Parathyroid adenoma (tissue), 2 donors: ENCODE measurements around the gene ZNF25.

Experiments used
- H2AFZ ChIP-seq: fragments of 300-600 bp; sonication (generic); one replicate; pipeline ENCODE4 v1.7.0; 2017; ENCODE audit warnings: antibody characterized with exemption, mild to moderate bottlenecking
- H3K27ac ChIP-seq: fragments of 300-600 bp; sonication (generic); one replicate; pipeline ENCODE4 v1.7.0; 2017
- H3K27me3 ChIP-seq: fragments of 300-600 bp; sonication (generic); one replicate; pipeline ENCODE4 v1.7.0; 2017; ENCODE audit warnings: low read length; ENCODE audit not compliant: control insufficient read depth, insufficient read depth
- H3K36me3 ChIP-seq: fragments of 300-600 bp; sonication (generic); one replicate; pipeline ENCODE4 v1.7.0; 2017; ENCODE audit warnings: low read length; ENCODE audit not compliant: control insufficient read depth, insufficient read depth
- H3K4me1 ChIP-seq: fragments of 300-600 bp; sonication (generic); one replicate; pipeline ENCODE4 v1.7.0; 2017; ENCODE audit warnings: control low read depth
- H3K4me2 ChIP-seq: fragments of 300-600 bp; sonication (generic); one replicate; pipeline ENCODE4 v1.7.0; 2017; ENCODE audit warnings: low read length
- H3K4me3 ChIP-seq: fragments of 300-600 bp; sonication (generic); one replicate; pipeline ENCODE4 v1.7.0; 2017; ENCODE audit warnings: low read depth, low read length
- H3K79me2 ChIP-seq: fragments of 300-600 bp; sonication (generic); one replicate; pipeline ENCODE4 v1.7.0; 2017; ENCODE audit warnings: control low read depth
- H3K9ac ChIP-seq: fragments of 300-600 bp; sonication (generic); one replicate; pipeline ENCODE4 v1.7.0; 2017; ENCODE audit warnings: mild to moderate bottlenecking
- H3K9me3 ChIP-seq: fragments of 300-600 bp; sonication (generic); one replicate; pipeline ENCODE4 v1.7.0; 2017; ENCODE audit warnings: low read length; ENCODE audit not compliant: control insufficient read depth
- TF ChIP-seq, protein P1 (sequence below): fragments of 300-600 bp; sonication (generic); IDR thresholded peaks from one replicate; pipeline ENCODE4 v1.7.0; 2017; ENCODE audit warnings: antibody characterized with exemption, mild to moderate bottlenecking
- donor health status: primary hyperparathyroidism.

Gene ZNF25

GRCh38 chr10:37906382-37906781, 70.1 kb downstream of the ZNF25 start:
- Histone ChIP-seq H3K27ac (no peak overlapping the region), H3K4me2 (no peak overlapping the region), H3K4me3 (no peak overlapping the region), H3K27me3 (no peaks in the 10 kb centered on the region), H2AFZ (no peak overlapping the region), H3K36me3 (no peaks in the 10 kb centered on the region), H3K4me1 (no peaks in the 10 kb centered on the region), H3K9me3 (no peaks in the 10 kb centered on the region), H3K9ac (no peak overlapping the region), H3K79me2 (no peaks in the 10 kb centered on the region)
- TF ChIP-seq, protein P1, sequence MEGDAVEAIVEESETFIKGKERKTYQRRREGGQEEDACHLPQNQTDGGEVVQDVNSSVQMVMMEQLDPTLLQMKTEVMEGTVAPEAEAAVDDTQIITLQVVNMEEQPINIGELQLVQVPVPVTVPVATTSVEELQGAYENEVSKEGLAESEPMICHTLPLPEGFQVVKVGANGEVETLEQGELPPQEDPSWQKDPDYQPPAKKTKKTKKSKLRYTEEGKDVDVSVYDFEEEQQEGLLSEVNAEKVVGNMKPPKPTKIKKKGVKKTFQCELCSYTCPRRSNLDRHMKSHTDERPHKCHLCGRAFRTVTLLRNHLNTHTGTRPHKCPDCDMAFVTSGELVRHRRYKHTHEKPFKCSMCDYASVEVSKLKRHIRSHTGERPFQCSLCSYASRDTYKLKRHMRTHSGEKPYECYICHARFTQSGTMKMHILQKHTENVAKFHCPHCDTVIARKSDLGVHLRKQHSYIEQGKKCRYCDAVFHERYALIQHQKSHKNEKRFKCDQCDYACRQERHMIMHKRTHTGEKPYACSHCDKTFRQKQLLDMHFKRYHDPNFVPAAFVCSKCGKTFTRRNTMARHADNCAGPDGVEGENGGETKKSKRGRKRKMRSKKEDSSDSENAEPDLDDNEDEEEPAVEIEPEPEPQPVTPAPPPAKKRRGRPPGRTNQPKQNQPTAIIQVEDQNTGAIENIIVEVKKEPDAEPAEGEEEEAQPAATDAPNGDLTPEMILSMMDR, result no peak
